CD4-positive, alpha-beta T cell (primary cell): Measurements from ENCODE around the gene GTF2IRD1. TPM values are rescaled to one million over a fixed set of nuclear protein-coding genes. Genes with fewer than 3 reads are reported as not detected.

Source experiments
- ATAC-seq: fragments of 200-7000 bp; cut with Tn5 transposase; one replicate; pipeline ENCODE4 v1.10.0; 2022; ENCODE audit warnings: mild to moderate bottlenecking; ENCODE audit not compliant: poor library complexity
- CTCF ChIA-PET: fragments of 350-600 bp; sonication (Branson Sonifier 250); formaldehyde crosslinking; loops from one replicate; lab custom pipeline; 2021; ENCODE audit warnings: antibody characterized with exemption, inconsistent platforms; lab: Charles Lee
- POLR2A ChIA-PET: fragments of 350-600 bp; sonication (Branson Sonifier 250); formaldehyde crosslinking; loops from one replicate; lab custom pipeline; 2021; ENCODE audit warnings: antibody characterized with exemption, inconsistent platforms; lab: Charles Lee
- DNase-seq, 14 experiments: peaks; one replicate each; pipeline ENCODE4 v3.0.0-alpha.2; 2013 to 2020; ENCODE audit warnings: mixed read lengths in 2 of 14
- H3K27ac ChIP-seq, 2 donors: one replicate each; pipeline versions ENCODE4 v1.5.1 to v1.7.0; 2013; ENCODE audit warnings: low read length in 2 of 2, low read depth in 1 of 2, mild to moderate bottlenecking in 1 of 2
- H3K27me3 ChIP-seq, 2 experiments: 1 replicate in 1 of 2; 2 replicates in 1 of 2; pipeline versions ENCODE4 v1.6.1 to v1.7.0; 2013; ENCODE audit warnings: low read length in 2 of 2, control low read depth in 1 of 2, mild to moderate bottlenecking in 1 of 2, moderate library complexity in 1 of 2; ENCODE audit not compliant: insufficient read depth in 2 of 2, control insufficient read depth in 1 of 2
- H3K36me3 ChIP-seq: one replicate; pipeline ENCODE4 v1.6.1; 2013; ENCODE audit warnings: low read length, control low read depth; ENCODE audit not compliant: insufficient read depth
- H3K4me1 ChIP-seq: one replicate; pipeline ENCODE4 v1.6.1; 2013; ENCODE audit warnings: low read length, control low read depth; ENCODE audit not compliant: insufficient read depth
- H3K4me3 ChIP-seq: one replicate; pipeline ENCODE4 v1.5.1; 2013; ENCODE audit warnings: mild to moderate bottlenecking, low read length, moderate library complexity
- H3K9me3 ChIP-seq, 2 experiments: 1 replicate in 1 of 2; 2 replicates in 1 of 2; pipeline versions ENCODE4 v1.6.1 to v1.7.0; 2013; ENCODE audit warnings: low read length in 2 of 2, mild to moderate bottlenecking in 2 of 2, control low read depth in 1 of 2, moderate library complexity in 1 of 2; ENCODE audit not compliant: control insufficient read depth in 1 of 2, insufficient read depth in 1 of 2
- H3K27ac Mint-ChIP-seq: one replicate; pipeline ENCODE4 v1.8.0; 2020; ENCODE audit warnings: mixed read lengths
- H3K27me3 Mint-ChIP-seq: one replicate; pipeline ENCODE4 v1.8.0; 2021; ENCODE audit warnings: mixed read lengths
- H3K36me3 Mint-ChIP-seq: one replicate; pipeline ENCODE4 v1.8.0; 2021; ENCODE audit warnings: low read depth, mixed read lengths
- H3K4me1 Mint-ChIP-seq: one replicate; pipeline ENCODE4 v1.8.0; 2021; ENCODE audit warnings: low read depth, mixed read lengths
- H3K4me3 Mint-ChIP-seq: one replicate; pipeline ENCODE4 v1.8.0; 2020; ENCODE audit warnings: mild to moderate bottlenecking, mixed read lengths
- H3K9me3 Mint-ChIP-seq: one replicate; pipeline ENCODE4 v1.8.0; 2020; ENCODE audit warnings: mixed read lengths
- intact Hi-C, 2 experiments: fragments of 100-400 bp; cut with DNase I in 1 of 2; cut with micrococcal nuclease in 1 of 2; formaldehyde crosslinking; loops; one replicate each; pipeline versions ENCODE4 v1.15.1 to v1.9.0; 2023 to 2025; cut with DNase I, micrococcal nuclease
- total RNA-seq, 174 experiments: library from RNA in 2 of 174; stranded (reverse) in 2 of 174; gene quantifications; one replicate each; pipeline ENCODE4 v1.2.3 and lab custom pipeline; 2021 to 2026
- TF ChIP-seq, protein P1 (sequence below): fragments of 200-600 bp; IDR thresholded peaks from one replicate; pipeline ENCODE4 v1.8.0; 2022; ENCODE audit warnings: antibody characterized with exemption, mild to moderate bottlenecking

The GTF2IRD1 gene
- total RNA-seq, 2 experiments from 2014 or later: 0.74 to 1.2 TPM

- H3K27me3 Mint-ChIP-seq: no peaks in the 10 kb centered on the region
- peak overlapping the region; percentile 46 for H3K4me3 ChIP-seq
- peaks cover 12% of the 10 kb centered on the region for H3K4me1 ChIP-seq
- H3K36me3 ChIP-seq: no peaks in the 10 kb centered on the region
- no peak overlapping the region for H3K27ac Mint-ChIP-seq
- TF ChIP-seq, protein P1, sequence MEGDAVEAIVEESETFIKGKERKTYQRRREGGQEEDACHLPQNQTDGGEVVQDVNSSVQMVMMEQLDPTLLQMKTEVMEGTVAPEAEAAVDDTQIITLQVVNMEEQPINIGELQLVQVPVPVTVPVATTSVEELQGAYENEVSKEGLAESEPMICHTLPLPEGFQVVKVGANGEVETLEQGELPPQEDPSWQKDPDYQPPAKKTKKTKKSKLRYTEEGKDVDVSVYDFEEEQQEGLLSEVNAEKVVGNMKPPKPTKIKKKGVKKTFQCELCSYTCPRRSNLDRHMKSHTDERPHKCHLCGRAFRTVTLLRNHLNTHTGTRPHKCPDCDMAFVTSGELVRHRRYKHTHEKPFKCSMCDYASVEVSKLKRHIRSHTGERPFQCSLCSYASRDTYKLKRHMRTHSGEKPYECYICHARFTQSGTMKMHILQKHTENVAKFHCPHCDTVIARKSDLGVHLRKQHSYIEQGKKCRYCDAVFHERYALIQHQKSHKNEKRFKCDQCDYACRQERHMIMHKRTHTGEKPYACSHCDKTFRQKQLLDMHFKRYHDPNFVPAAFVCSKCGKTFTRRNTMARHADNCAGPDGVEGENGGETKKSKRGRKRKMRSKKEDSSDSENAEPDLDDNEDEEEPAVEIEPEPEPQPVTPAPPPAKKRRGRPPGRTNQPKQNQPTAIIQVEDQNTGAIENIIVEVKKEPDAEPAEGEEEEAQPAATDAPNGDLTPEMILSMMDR: no peak
- H3K27me3 ChIP-seq: no peaks in the 10 kb centered on the region
- intact Hi-C loops: no loop called here
- H3K4me1 Mint-ChIP-seq: peaks cover 19% of the 10 kb centered on the region
- H3K36me3 Mint-ChIP-seq: no peaks in the 10 kb centered on the region
- no peaks in the 10 kb centered on the region for H3K9me3 Mint-ChIP-seq
- peak overlapping the region; percentile 84 for H3K4me3 Mint-ChIP-seq
- ChIA-PET CTCF (no interaction called here), POLR2A (no interaction called here)
- no peak for ATAC-seq
- H3K27ac ChIP-seq: no peak overlapping the region
- no peaks in the 10 kb centered on the region for H3K9me3 ChIP-seq
- DNase-seq: no peak
Observed at GRCh38 chr7:74606909-74607510, 153.3 kb downstream of the GTF2IRD1 start.

DNA sequence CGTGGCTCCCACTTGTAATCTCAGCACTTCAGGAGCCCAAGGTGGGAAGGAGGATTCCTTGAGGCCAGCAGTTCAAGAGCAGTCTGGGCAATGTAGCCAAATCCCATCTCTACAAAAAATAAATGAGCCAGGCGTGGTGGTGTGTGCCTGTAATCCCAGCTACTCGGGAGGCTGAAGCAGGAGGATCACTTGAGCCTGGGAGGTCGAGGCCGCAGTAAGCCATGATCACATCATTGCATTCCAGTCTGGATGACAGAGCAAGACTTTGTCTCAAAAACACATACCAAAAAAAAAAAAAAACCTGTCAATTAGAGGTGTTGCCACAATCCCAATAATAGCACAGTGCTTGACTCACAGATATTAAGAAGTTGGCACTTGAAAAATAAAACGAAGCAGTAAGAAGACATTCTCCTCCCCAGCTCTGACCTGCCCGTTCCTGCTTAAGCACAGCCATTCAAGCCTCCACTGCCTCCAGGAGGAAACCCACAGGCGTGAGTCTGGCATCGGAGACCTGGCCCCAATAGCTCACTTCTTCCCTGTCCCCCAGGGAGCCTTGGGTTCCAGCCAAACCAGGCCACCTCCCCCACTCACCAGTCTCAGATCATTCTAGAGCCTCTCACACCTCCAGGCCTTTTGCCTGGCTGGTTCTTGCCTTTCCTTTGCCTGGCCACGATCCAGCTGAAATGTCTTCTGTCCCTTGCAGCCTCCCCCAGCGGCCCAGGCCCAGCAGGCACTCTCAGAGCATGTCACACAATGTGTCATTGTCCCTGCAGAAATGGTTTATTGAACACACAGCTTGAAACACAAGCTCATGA, 158.5 kb downstream of the GTF2IRD1 start:
- H3K27me3 ChIP-seq: no peaks in the 10 kb centered on the region
- no peak overlapping the region for H3K4me3 ChIP-seq
- POLR2A ChIA-PET: interaction anchor here (0.7 kb wide), 1 partner anchor 173 kb away, joined by 4 read pairs; no protein-coding TSS in a partner anchor
- Mint-ChIP-seq H3K27ac (no peak overlapping the region), H3K4me3 (no peak overlapping the region), H3K36me3 (no peaks in the 10 kb centered on the region), H3K27me3 (no peaks in the 10 kb centered on the region), H3K4me1 (peaks cover 13% of the 10 kb centered on the region), H3K9me3 (no peaks in the 10 kb centered on the region)
- intact Hi-C loops: no loop called here
- H3K27ac ChIP-seq: no peak overlapping the region
- H3K9me3 ChIP-seq: no peaks in the 10 kb centered on the region
- DNase-seq (no peak), ATAC-seq (no peak)
- peaks cover 12% of the 10 kb centered on the region for H3K4me1 ChIP-seq
- no peaks in the 10 kb centered on the region for H3K36me3 ChIP-seq
- TF ChIP-seq, protein P1: no peak
- CTCF ChIA-PET: no interaction called here

- Histone ChIP-seq H3K36me3 (no peaks in the 10 kb centered on the region), H3K4me1 (peaks cover 22% of the 10 kb centered on the region), H3K9me3 (no peaks in the 10 kb centered on the region), H3K27me3 (no peaks in the 10 kb centered on the region), H3K27ac (no peak overlapping the region), H3K4me3 (no peak overlapping the region)
- H3K9me3 Mint-ChIP-seq: no peaks in the 10 kb centered on the region
- H3K4me3 Mint-ChIP-seq: no peak overlapping the region
- DNase-seq (peak in 1 of 14 experiments; percentile 39), ATAC-seq (peak; percentile 30)
- peaks cover 20% of the 10 kb centered on the region for H3K4me1 Mint-ChIP-seq
- H3K27ac Mint-ChIP-seq: peak overlapping the region; percentile 83
- no peaks in the 10 kb centered on the region for H3K36me3 Mint-ChIP-seq
- intact Hi-C loops: no loop called here
- TF ChIP-seq, protein P1: no peak
- CTCF ChIA-PET: no interaction called here
- no peaks in the 10 kb centered on the region for H3K27me3 Mint-ChIP-seq
- POLR2A ChIA-PET: interaction anchor here (2.5 kb wide), 1 partner anchor 41 kb away, joined by 11 read pairs; the partner anchor contains the start of gene GTF2I
Observed at GRCh38 chr7:74615933-74616780, 162.5 kb downstream of the GTF2IRD1 start.
